Lower leg skin (tissue), 3 donors: ENCODE results near the gene ANKIB1.

Experiments used
- CTCF ChIP-seq, 3 donors: fragments of 450-650 bp; IDR thresholded peaks; one replicate each; pipeline ENCODE4 v1.5.1; 2016; ENCODE audit warnings: antibody characterized with exemption in 3 of 3, mild to moderate bottlenecking in 3 of 3, moderate library complexity in 2 of 3
- POLR2A ChIP-seq, 2 donors: fragments of 450-650 bp; IDR thresholded peaks; one replicate each; pipeline ENCODE4 v1.6.1; 2016 to 2017; ENCODE audit warnings: antibody characterized with exemption in 2 of 2, mild to moderate bottlenecking in 1 of 2, moderate library complexity in 1 of 2

- TF ChIP-seq POLR2A (IDR thresholded peaks at IDR 0.05): no peak
- no peak for TF ChIP-seq CTCF (IDR thresholded peaks at IDR 0.05)
These were observed 172.1 kb downstream of the ANKIB1 start for GRCh38 chr7:92417913-92418312.
